Stomach smooth muscle (tissue), 2 donors: ENCODE results near the gene DCPS.

ENCODE experiments used
- H3K27ac ChIP-seq: one replicate; pipeline ENCODE4 v1.7.0; 2013; ENCODE audit warnings: mild to moderate bottlenecking, low read length, inconsistent platforms
- H3K27me3 ChIP-seq, 2 donors: one replicate each; pipeline ENCODE4 v1.7.0; 2013; ENCODE audit warnings: low read length in 2 of 2; ENCODE audit not compliant: insufficient read depth in 2 of 2, control insufficient read depth in 1 of 2
- H3K36me3 ChIP-seq, 2 donors: one replicate each; pipeline ENCODE4 v1.7.0; 2013; ENCODE audit warnings: low read length in 2 of 2; ENCODE audit not compliant: control insufficient read depth in 2 of 2, insufficient read depth in 2 of 2
- H3K4me1 ChIP-seq: one replicate; pipeline ENCODE4 v1.7.0; 2013; ENCODE audit warnings: low read length; ENCODE audit not compliant: control insufficient read depth, insufficient read depth
- H3K4me3 ChIP-seq, 2 donors: one replicate each; pipeline ENCODE4 v1.7.0; 2013; ENCODE audit warnings: low read length in 2 of 2
- H3K9ac ChIP-seq, 2 donors: one replicate each; pipeline ENCODE4 v1.7.0; 2013; ENCODE audit warnings: low read length in 2 of 2, mild to moderate bottlenecking in 1 of 2
- H3K9me3 ChIP-seq, 2 donors: one replicate each; pipeline ENCODE4 v1.7.0; 2013; ENCODE audit warnings: low read length in 2 of 2; ENCODE audit not compliant: control insufficient read depth in 2 of 2
- donor health status: healthy.
- donor health status: Pancreatic carcinoma.

DCPS gene

GRCh38 chr11:126328444-126328843, 24.6 kb downstream of the DCPS start:
- Histone ChIP-seq H3K36me3 (peaks cover 2 to 11% of the 10 kb centered on the region in 2 donors), H3K9me3 (no peaks in the 10 kb centered on the region), H3K9ac (no peak overlapping the region), H3K27ac (no peak overlapping the region), H3K4me3 (no peak overlapping the region), H3K27me3 (no peaks in the 10 kb centered on the region), H3K4me1 (peaks cover 8% of the 10 kb centered on the region)

GRCh38 chr11:126328938-126329643, 25.2 kb downstream of the DCPS start:
- Histone ChIP-seq H3K36me3 (peaks cover 2 to 11% of the 10 kb centered on the region in 2 donors), H3K4me3 (no peak overlapping the region), H3K9me3 (no peaks in the 10 kb centered on the region), H3K27me3 (no peaks in the 10 kb centered on the region), H3K27ac (no peak overlapping the region), H3K9ac (no peak overlapping the region), H3K4me1 (peaks cover 8% of the 10 kb centered on the region)

- Histone ChIP-seq H3K36me3 (peaks cover 2 to 11% of the 10 kb centered on the region in 2 donors), H3K4me1 (peaks cover 11% of the 10 kb centered on the region), H3K27ac (no peak overlapping the region), H3K4me3 (no peak overlapping the region), H3K9ac (no peak overlapping the region), H3K27me3 (no peaks in the 10 kb centered on the region), H3K9me3 (no peaks in the 10 kb centered on the region)
Observed at GRCh38 chr11:126329644-126330211, 25.9 kb downstream of the DCPS start.

GRCh38 chr11:126331286-126331685, 27.4 kb downstream of the DCPS start:
- Histone ChIP-seq H3K4me3 (no peak overlapping the region), H3K4me1 (peaks cover 14% of the 10 kb centered on the region), H3K36me3 (peaks cover 2 to 14% of the 10 kb centered on the region in 2 donors), H3K9ac (no peak overlapping the region), H3K9me3 (no peaks in the 10 kb centered on the region), H3K27ac (no peak overlapping the region), H3K27me3 (no peaks in the 10 kb centered on the region)

- Histone ChIP-seq H3K9ac (no peak overlapping the region), H3K9me3 (no peaks in the 10 kb centered on the region), H3K27ac (no peak overlapping the region), H3K36me3 (peaks cover 2 to 14% of the 10 kb centered on the region in 2 donors), H3K4me3 (no peak overlapping the region), H3K4me1 (peaks cover 14% of the 10 kb centered on the region), H3K27me3 (no peaks in the 10 kb centered on the region)
Observed at GRCh38 chr11:126332221-126332711, 28.4 kb downstream of the DCPS start.

GRCh38 chr11:126333142-126333541, 29.3 kb downstream of the DCPS start:
- Histone ChIP-seq H3K27me3 (no peaks in the 10 kb centered on the region), H3K4me3 (no peak overlapping the region), H3K4me1 (peaks cover 14% of the 10 kb centered on the region), H3K36me3 (peaks cover 3 to 14% of the 10 kb centered on the region in 2 donors), H3K9ac (no peak overlapping the region), H3K27ac (no peak overlapping the region), H3K9me3 (no peaks in the 10 kb centered on the region)

GRCh38 chr11:126334659-126335462, 31.0 kb downstream of the DCPS start:
- Histone ChIP-seq H3K27me3 (no peaks in the 10 kb centered on the region), H3K9me3 (no peaks in the 10 kb centered on the region), H3K9ac (no peak overlapping the region), H3K4me3 (no peak overlapping the region), H3K36me3 (peaks cover 12 to 14% of the 10 kb centered on the region in 2 donors), H3K4me1 (peaks cover 16% of the 10 kb centered on the region), H3K27ac (no peak overlapping the region)

GRCh38 chr11:126335463-126335760, 31.6 kb downstream of the DCPS start:
- Histone ChIP-seq H3K4me3 (no peak overlapping the region), H3K9ac (no peak overlapping the region), H3K27me3 (no peaks in the 10 kb centered on the region), H3K36me3 (peaks cover 14 to 15% of the 10 kb centered on the region in 2 donors), H3K9me3 (no peaks in the 10 kb centered on the region), H3K4me1 (peaks cover 18% of the 10 kb centered on the region), H3K27ac (no peak overlapping the region)

- peaks cover 18% of the 10 kb centered on the region for H3K4me1 ChIP-seq
- no peak overlapping the region for H3K4me3 ChIP-seq
- H3K27me3 ChIP-seq = no peaks in the 10 kb centered on the region
- H3K9ac ChIP-seq = no peak overlapping the region
- peaks cover 14 to 20% of the 10 kb centered on the region in 2 donors for H3K36me3 ChIP-seq
- H3K27ac ChIP-seq = no peak overlapping the region
- H3K9me3 ChIP-seq = no peaks in the 10 kb centered on the region
Observed at GRCh38 chr11:126336138-126336541, 32.3 kb downstream of the DCPS start.

- Histone ChIP-seq H3K27me3 (no peaks in the 10 kb centered on the region), H3K9ac (no peak overlapping the region), H3K36me3 (peaks cover 16 to 24% of the 10 kb centered on the region in 2 donors), H3K4me3 (no peak overlapping the region), H3K4me1 (peaks cover 18% of the 10 kb centered on the region), H3K9me3 (no peaks in the 10 kb centered on the region), H3K27ac (no peak overlapping the region)
Observed at GRCh38 chr11:126336671-126337101, 32.8 kb downstream of the DCPS start.
